DMS114 treated with DMSO at 0.1 percent for 48 hours (cell line): Measurements from ENCODE around the gene CP.

ENCODE experiments used
- DNase-seq: peaks from one replicate; lab custom pipeline; 2025; ENCODE audit not compliant: unreplicated experiment; lab: John Stamatoyannopoulos, UW

Gene CP

GRCh38 chr3:149186721-149187120, 34.9 kb downstream of the CP start:
- no peak for DNase-seq

- DNase-seq, result no peak
Observed at GRCh38 chr3:149186219-149186618, 35.4 kb downstream of the CP start.

- DNase-seq, result no peak
Observed at GRCh38 chr3:149181182-149181581, 40.4 kb downstream of the CP start.

- no peak for DNase-seq
Observed at GRCh38 chr3:149180057-149180573, 41.5 kb downstream of the CP start.

GRCh38 chr3:149179220-149179619, 42.4 kb downstream of the CP start:
- no peak for DNase-seq

- DNase-seq, result no peak
Observed at GRCh38 chr3:149177122-149177521, 44.5 kb downstream of the CP start.

- DNase-seq, result no peak
Observed at GRCh38 chr3:149174901-149175300, 46.7 kb downstream of the CP start.

GRCh38 chr3:149170672-149171071, 51.0 kb downstream of the CP start:
- DNase-seq, result no peak

GRCh38 chr3:149167898-149168297, 53.7 kb downstream of the CP start:
- no peak for DNase-seq

- no peak for DNase-seq
Observed at GRCh38 chr3:149163066-149163465, 58.6 kb downstream of the CP start.

- no peak for DNase-seq
Observed at GRCh38 chr3:149162007-149162406, 59.6 kb downstream of the CP start.

- no peak for DNase-seq
Observed at GRCh38 chr3:149160754-149161300, 60.8 kb downstream of the CP start.

GRCh38 chr3:149153402-149153801, 68.2 kb downstream of the CP start:
- no peak for DNase-seq

GRCh38 chr3:149152420-149152819, 69.2 kb downstream of the CP start:
- no peak for DNase-seq

- DNase-seq, result no peak
Observed at GRCh38 chr3:149151843-149152242, 69.8 kb downstream of the CP start.

GRCh38 chr3:149150436-149150835, 71.2 kb downstream of the CP start:
- no peak for DNase-seq

- no peak for DNase-seq
Observed at GRCh38 chr3:149145974-149146373, 75.7 kb downstream of the CP start.

- DNase-seq, result no peak
Observed at GRCh38 chr3:149145356-149145755, 76.3 kb downstream of the CP start.

GRCh38 chr3:149142682-149143081, 78.9 kb downstream of the CP start:
- no peak for DNase-seq

GRCh38 chr3:149134575-149134974, 87.1 kb downstream of the CP start:
- no peak for DNase-seq

GRCh38 chr3:149131589-149131988, 90.0 kb downstream of the CP start:
- DNase-seq, result no peak

GRCh38 chr3:149129326-149130205, 92.1 kb downstream of the CP start, which contains the start of gene HPS3:
HPS3 (plus strand) TSS chr3:149129638; CDS start chr3:149129724, 86 bp downstream.
- peak; percentile 66 for DNase-seq
